ENCODE measurements around the gene DPM2. TPM values are rescaled to one million over a fixed set of nuclear protein-coding genes. Genes with fewer than 3 reads are reported as not detected.

Gene DPM2
- total and polyA plus RNA-seq, 2 experiments from 2014 or later: 36.6 to 92.4 TPM

DNA sequence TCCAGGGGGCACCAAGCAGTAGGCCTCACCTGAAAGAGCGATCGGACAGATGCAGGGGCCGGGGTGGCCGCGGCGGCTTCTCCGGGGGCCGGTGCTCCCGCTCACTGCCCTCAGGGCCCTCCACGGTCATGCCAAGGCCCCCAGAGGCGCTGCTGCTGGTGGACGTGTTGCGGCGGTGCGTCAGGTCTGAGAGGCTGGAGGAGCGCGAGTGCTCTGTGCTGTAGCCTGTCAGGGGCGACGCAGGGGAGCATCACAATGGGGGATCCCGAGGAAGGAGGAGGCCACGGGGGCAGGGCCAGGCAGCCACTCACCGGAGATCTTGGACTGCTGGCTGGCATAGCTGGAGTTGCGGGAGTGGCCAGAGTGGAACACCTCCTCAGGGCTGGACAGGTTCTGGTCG is 7.7 kb upstream of the DPM2 start (continued):
- TF ChIP-seq, protein P1, sequence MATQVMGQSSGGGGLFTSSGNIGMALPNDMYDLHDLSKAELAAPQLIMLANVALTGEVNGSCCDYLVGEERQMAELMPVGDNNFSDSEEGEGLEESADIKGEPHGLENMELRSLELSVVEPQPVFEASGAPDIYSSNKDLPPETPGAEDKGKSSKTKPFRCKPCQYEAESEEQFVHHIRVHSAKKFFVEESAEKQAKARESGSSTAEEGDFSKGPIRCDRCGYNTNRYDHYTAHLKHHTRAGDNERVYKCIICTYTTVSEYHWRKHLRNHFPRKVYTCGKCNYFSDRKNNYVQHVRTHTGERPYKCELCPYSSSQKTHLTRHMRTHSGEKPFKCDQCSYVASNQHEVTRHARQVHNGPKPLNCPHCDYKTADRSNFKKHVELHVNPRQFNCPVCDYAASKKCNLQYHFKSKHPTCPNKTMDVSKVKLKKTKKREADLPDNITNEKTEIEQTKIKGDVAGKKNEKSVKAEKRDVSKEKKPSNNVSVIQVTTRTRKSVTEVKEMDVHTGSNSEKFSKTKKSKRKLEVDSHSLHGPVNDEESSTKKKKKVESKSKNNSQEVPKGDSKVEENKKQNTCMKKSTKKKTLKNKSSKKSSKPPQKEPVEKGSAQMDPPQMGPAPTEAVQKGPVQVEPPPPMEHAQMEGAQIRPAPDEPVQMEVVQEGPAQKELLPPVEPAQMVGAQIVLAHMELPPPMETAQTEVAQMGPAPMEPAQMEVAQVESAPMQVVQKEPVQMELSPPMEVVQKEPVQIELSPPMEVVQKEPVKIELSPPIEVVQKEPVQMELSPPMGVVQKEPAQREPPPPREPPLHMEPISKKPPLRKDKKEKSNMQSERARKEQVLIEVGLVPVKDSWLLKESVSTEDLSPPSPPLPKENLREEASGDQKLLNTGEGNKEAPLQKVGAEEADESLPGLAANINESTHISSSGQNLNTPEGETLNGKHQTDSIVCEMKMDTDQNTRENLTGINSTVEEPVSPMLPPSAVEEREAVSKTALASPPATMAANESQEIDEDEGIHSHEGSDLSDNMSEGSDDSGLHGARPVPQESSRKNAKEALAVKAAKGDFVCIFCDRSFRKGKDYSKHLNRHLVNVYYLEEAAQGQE (IDR thresholded peaks at IDR 0.05; ENCODE audit: unreplicated experiment): no peak
- no peak for TF ChIP-seq ZNF114 (CRISPR knock-in tag; IDR thresholded peaks at IDR 0.05)
- TF ChIP-seq, protein P2, sequence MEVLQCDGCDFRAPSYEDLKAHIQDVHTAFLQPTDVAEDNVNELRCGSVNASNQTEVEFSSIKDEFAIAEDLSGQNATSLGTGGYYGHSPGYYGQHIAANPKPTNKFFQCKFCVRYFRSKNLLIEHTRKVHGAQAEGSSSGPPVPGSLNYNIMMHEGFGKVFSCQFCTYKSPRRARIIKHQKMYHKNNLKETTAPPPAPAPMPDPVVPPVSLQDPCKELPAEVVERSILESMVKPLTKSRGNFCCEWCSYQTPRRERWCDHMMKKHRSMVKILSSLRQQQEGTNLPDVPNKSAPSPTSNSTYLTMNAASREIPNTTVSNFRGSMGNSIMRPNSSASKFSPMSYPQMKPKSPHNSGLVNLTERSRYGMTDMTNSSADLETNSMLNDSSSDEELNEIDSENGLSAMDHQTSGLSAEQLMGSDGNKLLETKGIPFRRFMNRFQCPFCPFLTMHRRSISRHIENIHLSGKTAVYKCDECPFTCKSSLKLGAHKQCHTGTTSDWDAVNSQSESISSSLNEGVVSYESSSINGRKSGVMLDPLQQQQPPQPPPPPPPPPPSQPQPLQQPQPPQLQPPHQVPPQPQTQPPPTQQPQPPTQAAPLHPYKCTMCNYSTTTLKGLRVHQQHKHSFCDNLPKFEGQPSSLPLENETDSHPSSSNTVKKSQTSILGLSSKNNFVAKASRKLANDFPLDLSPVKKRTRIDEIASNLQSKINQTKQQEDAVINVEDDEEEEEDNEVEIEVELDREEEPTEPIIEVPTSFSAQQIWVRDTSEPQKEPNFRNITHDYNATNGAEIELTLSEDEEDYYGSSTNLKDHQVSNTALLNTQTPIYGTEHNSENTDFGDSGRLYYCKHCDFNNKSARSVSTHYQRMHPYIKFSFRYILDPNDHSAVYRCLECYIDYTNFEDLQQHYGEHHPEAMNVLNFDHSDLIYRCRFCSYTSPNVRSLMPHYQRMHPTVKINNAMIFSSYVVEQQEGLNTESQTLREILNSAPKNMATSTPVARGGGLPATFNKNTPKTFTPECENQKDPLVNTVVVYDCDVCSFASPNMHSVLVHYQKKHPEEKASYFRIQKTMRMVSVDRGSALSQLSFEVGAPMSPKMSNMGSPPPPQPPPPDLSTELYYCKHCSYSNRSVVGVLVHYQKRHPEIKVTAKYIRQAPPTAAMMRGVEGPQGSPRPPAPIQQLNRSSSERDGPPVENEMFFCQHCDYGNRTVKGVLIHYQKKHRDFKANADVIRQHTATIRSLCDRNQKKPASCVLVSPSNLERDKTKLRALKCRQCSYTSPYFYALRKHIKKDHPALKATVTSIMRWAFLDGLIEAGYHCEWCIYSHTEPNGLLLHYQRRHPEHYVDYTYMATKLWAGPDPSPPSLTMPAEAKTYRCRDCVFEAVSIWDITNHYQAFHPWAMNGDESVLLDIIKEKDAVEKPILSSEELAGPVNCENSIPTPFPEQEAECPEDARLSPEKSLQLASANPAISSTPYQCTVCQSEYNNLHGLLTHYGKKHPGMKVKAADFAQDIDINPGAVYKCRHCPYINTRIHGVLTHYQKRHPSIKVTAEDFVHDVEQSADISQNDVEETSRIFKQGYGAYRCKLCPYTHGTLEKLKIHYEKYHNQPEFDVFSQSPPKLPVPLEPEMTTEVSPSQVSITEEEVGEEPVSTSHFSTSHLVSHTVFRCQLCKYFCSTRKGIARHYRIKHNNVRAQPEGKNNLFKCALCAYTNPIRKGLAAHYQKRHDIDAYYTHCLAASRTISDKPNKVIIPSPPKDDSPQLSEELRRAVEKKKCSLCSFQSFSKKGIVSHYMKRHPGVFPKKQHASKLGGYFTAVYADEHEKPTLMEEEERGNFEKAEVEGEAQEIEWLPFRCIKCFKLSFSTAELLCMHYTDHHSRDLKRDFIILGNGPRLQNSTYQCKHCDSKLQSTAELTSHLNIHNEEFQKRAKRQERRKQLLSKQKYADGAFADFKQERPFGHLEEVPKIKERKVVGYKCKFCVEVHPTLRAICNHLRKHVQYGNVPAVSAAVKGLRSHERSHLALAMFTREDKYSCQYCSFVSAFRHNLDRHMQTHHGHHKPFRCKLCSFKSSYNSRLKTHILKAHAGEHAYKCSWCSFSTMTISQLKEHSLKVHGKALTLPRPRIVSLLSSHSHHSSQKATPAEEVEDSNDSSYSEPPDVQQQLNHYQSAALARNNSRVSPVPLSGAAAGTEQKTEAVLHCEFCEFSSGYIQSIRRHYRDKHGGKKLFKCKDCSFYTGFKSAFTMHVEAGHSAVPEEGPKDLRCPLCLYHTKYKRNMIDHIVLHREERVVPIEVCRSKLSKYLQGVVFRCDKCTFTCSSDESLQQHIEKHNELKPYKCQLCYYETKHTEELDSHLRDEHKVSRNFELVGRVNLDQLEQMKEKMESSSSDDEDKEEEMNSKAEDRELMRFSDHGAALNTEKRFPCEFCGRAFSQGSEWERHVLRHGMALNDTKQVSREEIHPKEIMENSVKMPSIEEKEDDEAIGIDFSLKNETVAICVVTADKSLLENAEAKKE (CRISPR knock-in tag; IDR thresholded peaks at IDR 0.05): no peak

DNA sequence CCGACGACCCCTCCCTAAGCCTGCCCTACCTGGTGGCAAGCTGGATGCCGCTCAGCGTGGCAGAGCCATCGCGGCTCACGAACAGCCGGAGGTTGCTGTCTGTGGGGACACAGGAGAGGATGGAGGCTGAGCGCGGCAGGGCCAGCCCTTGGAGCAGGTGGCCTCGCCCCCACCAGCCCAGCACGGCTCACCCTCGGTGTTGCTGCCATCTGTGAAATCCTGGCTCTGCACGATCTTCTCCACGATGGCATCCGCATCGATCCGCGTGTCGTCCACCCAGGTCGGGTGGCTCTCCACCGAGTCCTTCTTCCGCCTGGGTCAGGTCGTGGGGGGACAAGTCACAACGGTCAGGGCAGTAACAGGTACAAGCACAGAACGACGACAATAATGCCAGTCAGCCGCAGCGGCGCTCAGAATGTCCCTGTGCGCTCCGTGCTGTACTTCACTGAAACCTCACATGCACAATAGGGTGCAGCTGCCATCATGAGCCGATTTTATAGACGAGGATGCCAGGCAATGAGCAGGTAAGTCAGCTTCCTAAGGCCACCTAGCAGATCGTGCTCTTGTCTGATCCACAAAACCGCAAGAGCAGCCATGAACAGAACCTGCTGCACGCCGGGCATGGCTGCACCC is 7.0 kb upstream of the DPM2 start:
- Histone ChIP-seq H4K20me1 (replicated peaks; ENCODE audit: insufficient read depth) (no peaks in the 10 kb centered on the region; the same call in 1 of the 2 replicates), H3K4me2 (no peak overlapping the region), H2AFZ (no peak overlapping the region), H3K79me2 (replicated peaks; ENCODE audit: insufficient read depth) (no peaks in the 10 kb centered on the region), H3F3A (replicated peaks; ENCODE audit: low read depth) (peaks cover 22% of the 10 kb centered on the region), H3K4me3 (no peak overlapping the region), H3K27ac (ENCODE audit: low read depth) (0 out of 2 replicates have a peak overlapping the region, but pooled peaks have one; percentile 92), H3K36me3 (ENCODE audit: insufficient read depth) (no peaks in the 10 kb centered on the region), H3K27me3 (ENCODE audit: insufficient read depth) (no peaks in the 10 kb centered on the region), H3K4me1 (ENCODE audit: insufficient read depth) (peaks cover 19% of the 10 kb centered on the region), H3K9me2 (ENCODE audit: insufficient read depth) (no peaks in the 10 kb centered on the region)
- Mint-ChIP-seq H3K4me1 (peaks cover 33% of the 10 kb centered on the region), H3K27me3 (ENCODE audit: insufficient read depth, low read depth, poor library complexity) (peaks cover 26% of the 10 kb centered on the region), H3K36me3 (ENCODE audit: low read depth) (peaks cover 43% of the 10 kb centered on the region), H3K4me3 (no peak overlapping the region), H3K9me3 (no peaks in the 10 kb centered on the region), H3K27ac (no peak overlapping the region)
- DNase-seq (ENCODE audit: low spot score) (no peak), ATAC-seq (no peak)
- TF ChIP-seq JUNB (IDR thresholded peaks at IDR 0.05; ENCODE audit: unreplicated experiment): no peak
- TF ChIP-seq STAT1 (IDR thresholded peaks at IDR 0.05; ENCODE audit: unreplicated experiment): no peak
- TF ChIP-seq, protein P2 (CRISPR knock-in tag; IDR thresholded peaks at IDR 0.05): no peak
